H1 (cell line): ENCODE measurements around the gene SPINK4.

Source experiments
- RAD21 ChIP-seq, 2 experiments: IDR thresholded peaks in 1 of 2; conservative IDR thresholded peaks in 1 of 2; 2 replicates each; pipeline ENCODE4 v1.6.1; 2011; ENCODE audit warnings: low read depth in 2 of 2, low read length in 2 of 2, improper control_type of control experiment in 1 of 2, inconsistent platforms in 1 of 2, mild to moderate bottlenecking in 1 of 2, moderate library complexity in 1 of 2
- ZNF274 ChIP-seq: IDR thresholded peaks from 2 replicates; pipeline ENCODE4 v1.7.0; 2012; ENCODE audit warnings: low read length, borderline replicate concordance; ENCODE audit errors: extremely low read depth

DNA sequence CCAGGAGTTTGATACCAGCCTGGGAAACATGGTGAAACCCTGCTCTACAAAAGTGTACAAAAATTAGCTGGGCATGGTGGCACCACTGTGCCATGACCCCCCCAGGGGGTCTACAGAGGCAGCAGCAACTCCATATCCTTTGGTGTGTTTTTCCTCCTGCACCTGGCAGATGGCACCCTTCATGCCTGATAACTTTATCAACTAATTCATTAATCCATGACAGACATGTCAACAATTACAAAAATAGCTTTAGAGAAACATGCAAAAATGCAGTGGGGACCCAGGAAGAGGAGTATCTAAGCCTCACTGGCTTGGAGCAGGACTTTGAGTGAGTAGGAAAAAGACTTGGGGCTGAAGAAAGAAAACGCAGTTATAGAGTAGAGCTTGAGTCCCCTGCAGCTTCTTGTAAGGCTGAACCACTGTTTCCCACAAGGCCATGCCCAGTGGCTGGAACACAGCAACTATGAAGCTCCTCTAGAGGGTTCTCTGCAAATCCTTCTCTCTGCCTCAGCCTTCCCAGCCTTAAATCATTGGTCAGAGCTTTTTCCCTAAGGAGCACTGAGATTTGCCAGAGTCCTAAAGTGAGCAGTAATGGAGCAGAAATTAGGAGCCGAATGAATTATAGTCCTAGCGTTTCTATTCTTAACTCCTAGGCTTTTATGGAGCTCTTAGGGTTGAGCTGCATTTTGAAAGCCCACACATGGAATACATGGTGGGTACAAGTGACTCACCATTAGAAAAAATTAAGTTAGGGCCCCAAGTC is 47.3 kb upstream of the SPINK4 start:
- no peak for TF ChIP-seq ZNF274
- no peak for TF ChIP-seq RAD21 (IDR thresholded peaks at IDR 0.05 in 1 of 2, conservative IDR thresholded peaks at IDR 0.05 in 1 of 2; ENCODE audit: low read depth in 2 of 2, low read length in 2 of 2)
